ENCODE measurements around the gene ANGEL1.

ANGEL1 gene

GRCh38 chr14:76820700-76821099 lies 8.0 kb upstream of the ANGEL1 start:
- DNase-seq (ENCODE audit: low read depth in 2 of 2) = no peak

GRCh38 chr14:76814726-76815645 lies 2.3 kb upstream of the ANGEL1 start:
- DNase-seq (ENCODE audit: low read depth in 2 of 2) = no peak

GRCh38 chr14:76812093-76812421 lies 625 bp downstream of the ANGEL1 start:
- no peak for DNase-seq (ENCODE audit: low read depth in 2 of 2)

GRCh38 chr14:76811561-76811960 lies 1.1 kb downstream of the ANGEL1 start:
- DNase-seq (ENCODE audit: low read depth in 2 of 2) = no peak

- no peak for DNase-seq (ENCODE audit: low read depth in 2 of 2)
Observed at GRCh38 chr14:76810953-76811400, 1.7 kb downstream of the ANGEL1 start.

- no peak for DNase-seq (ENCODE audit: low read depth in 2 of 2)
Observed at GRCh38 chr14:76810525-76810924, 2.2 kb downstream of the ANGEL1 start.

GRCh38 chr14:76808990-76809389 lies 3.7 kb downstream of the ANGEL1 start:
- no peak for DNase-seq (ENCODE audit: low read depth in 2 of 2)

- no peak for DNase-seq (ENCODE audit: low read depth in 2 of 2)
Observed at GRCh38 chr14:76808011-76808410, 4.7 kb downstream of the ANGEL1 start.

GRCh38 chr14:76806446-76806845 lies 6.2 kb downstream of the ANGEL1 start:
- no peak for DNase-seq (ENCODE audit: low read depth in 2 of 2)

GRCh38 chr14:76793956-76794355 lies 18.7 kb downstream of the ANGEL1 start:
- no peak for DNase-seq (ENCODE audit: low read depth in 2 of 2)

GRCh38 chr14:76793324-76793723 lies 19.4 kb downstream of the ANGEL1 start:
- no peak for DNase-seq (ENCODE audit: low read depth in 2 of 2)

GRCh38 chr14:76792422-76792821 lies 20.3 kb downstream of the ANGEL1 start:
- DNase-seq (ENCODE audit: low read depth in 2 of 2) = no peak

- no peak for DNase-seq (ENCODE audit: low read depth in 2 of 2)
Observed at GRCh38 chr14:76786601-76787000, 26.1 kb downstream of the ANGEL1 start.

GRCh38 chr14:76784881-76785280 lies 27.8 kb downstream of the ANGEL1 start:
- no peak for DNase-seq (ENCODE audit: low read depth in 2 of 2)

GRCh38 chr14:76784266-76784874 lies 28.3 kb downstream of the ANGEL1 start:
- DNase-seq (ENCODE audit: low read depth in 2 of 2) = no peak

GRCh38 chr14:76782885-76783566 lies 29.7 kb downstream of the ANGEL1 start:
- DNase-seq (ENCODE audit: low read depth in 2 of 2) = no peak

- no peak for DNase-seq (ENCODE audit: low read depth in 2 of 2)
Observed at GRCh38 chr14:76782115-76782884, 30.4 kb downstream of the ANGEL1 start.

- DNase-seq (ENCODE audit: low read depth in 2 of 2) = no peak
Observed at GRCh38 chr14:76781648-76782051, 31.0 kb downstream of the ANGEL1 start.

GRCh38 chr14:76780875-76781647 lies 31.6 kb downstream of the ANGEL1 start:
- DNase-seq (ENCODE audit: low read depth in 2 of 2) = no peak

- DNase-seq (ENCODE audit: low read depth in 2 of 2) = no peak
Observed at GRCh38 chr14:76780360-76780759, 32.3 kb downstream of the ANGEL1 start.

GRCh38 chr14:76780058-76780345 lies 32.7 kb downstream of the ANGEL1 start:
- no peak for DNase-seq (ENCODE audit: low read depth in 2 of 2)
